A673 (cell line): Measurements from ENCODE around the gene GDF7. TPM values are rescaled to one million over a fixed set of nuclear protein-coding genes. Genes with fewer than 3 reads are reported as not detected.
A peak's percentile ranks its signal among the peaks of the same experiment; 100 is the strongest.

ENCODE experiments used
- BruUV-seq: library from RNA; stranded (reverse); fragments of 400-500 nt; replicated peaks from 2 replicates; lab custom pipeline; 2021; lab: Mats Ljungman, UMichigan
- CTCF ChIA-PET: fragments of 300-600 bp; sonication (Branson Sonifier 250); formaldehyde crosslinking; loops from one replicate; lab custom pipeline; 2022; ENCODE audit warnings: antibody characterized with exemption; lab: Charles Lee
- POLR2A ChIA-PET: fragments of 300-600 bp; sonication (Branson Sonifier 250); formaldehyde crosslinking; loops from one replicate; lab custom pipeline; 2022; ENCODE audit warnings: antibody characterized with exemption; ENCODE audit not compliant: low non-redundant PET; lab: Charles Lee
- DNase-seq: peaks from one replicate; pipeline ENCODE4 v3.0.0-alpha.2; 2015; ENCODE audit warnings: low spot score
- H3K27ac ChIP-seq: fragments of 200-600 bp; sonication (generic); 2 replicates; pipeline ENCODE4 v1.5.1; 2016; ENCODE audit warnings: mixed run types, low read depth, mild to moderate bottlenecking, mixed read lengths, antibody characterized with exemption, low read length; ENCODE audit not compliant: poor library complexity, severe bottlenecking
- H3K27me3 ChIP-seq: fragments of 200-600 bp; sonication (generic); replicated peaks from 2 replicates; pipeline ENCODE4 v1.6.1; 2017; ENCODE audit warnings: mixed run types, low read depth, mild to moderate bottlenecking, mixed read lengths, antibody characterized with exemption, low read length; ENCODE audit not compliant: insufficient read depth, poor library complexity
- H3K36me3 ChIP-seq: fragments of 200-600 bp; sonication (generic); 2 replicates; pipeline ENCODE4 v1.6.1; 2016; ENCODE audit warnings: mixed run types, mild to moderate bottlenecking, mixed read lengths, antibody characterized with exemption, low read length; ENCODE audit not compliant: insufficient read depth, poor library complexity, severe bottlenecking
- H3K4me1 ChIP-seq: fragments of 200-600 bp; sonication (generic); 2 replicates; pipeline ENCODE4 v1.6.1; 2017; ENCODE audit warnings: mixed run types, mild to moderate bottlenecking, mixed read lengths, antibody characterized with exemption, low read length; ENCODE audit not compliant: insufficient read depth, poor library complexity, severe bottlenecking
- H3K4me3 ChIP-seq: fragments of 200-600 bp; sonication (generic); 2 replicates; pipeline ENCODE4 v1.5.1; 2016; ENCODE audit warnings: low read depth, mixed run types, mild to moderate bottlenecking, mixed read lengths, low read length; ENCODE audit not compliant: poor library complexity, severe bottlenecking
- H3K9me3 ChIP-seq: fragments of 200-600 bp; sonication (generic); 2 replicates; pipeline ENCODE4 v1.6.1; 2016; ENCODE audit warnings: mixed run types, low read depth, mild to moderate bottlenecking, mixed read lengths, antibody characterized with exemption, low read length; ENCODE audit not compliant: poor library complexity, severe bottlenecking
- EZH2 ChIP-seq: fragments of 200-600 bp; sonication (generic); IDR thresholded peaks from 2 replicates; pipeline ENCODE4 v1.6.1; 2017; ENCODE audit warnings: borderline replicate concordance, low read depth, mild to moderate bottlenecking, mixed read lengths, antibody characterized with exemption, low read length; ENCODE audit not compliant: poor library complexity, severe bottlenecking
- intact Hi-C: fragments of 100-400 bp; cut with micrococcal nuclease; formaldehyde crosslinking; loops from one replicate; pipeline ENCODE4 v1.10.0; 2022; ENCODE audit not compliant: unreplicated experiment
- total RNA-seq: library from RNA; stranded (reverse); gene quantifications from 2 replicates; pipeline ENCODE4 v1.2.3, GENCODE V29; 2021
- TF ChIP-seq, protein P1 (sequence below): fragments of 300-800, 200-600 bp; sonication (generic); conservative IDR thresholded peaks from 2 replicates; pipeline ENCODE4 v1.5.1; 2017; ENCODE audit warnings: low read depth, mild to moderate bottlenecking, antibody characterized with exemption, low read length, moderate library complexity, mixed read lengths

GDF7 gene
- total RNA-seq, 1 experiment from 2014 or later, result not detected

DNA sequence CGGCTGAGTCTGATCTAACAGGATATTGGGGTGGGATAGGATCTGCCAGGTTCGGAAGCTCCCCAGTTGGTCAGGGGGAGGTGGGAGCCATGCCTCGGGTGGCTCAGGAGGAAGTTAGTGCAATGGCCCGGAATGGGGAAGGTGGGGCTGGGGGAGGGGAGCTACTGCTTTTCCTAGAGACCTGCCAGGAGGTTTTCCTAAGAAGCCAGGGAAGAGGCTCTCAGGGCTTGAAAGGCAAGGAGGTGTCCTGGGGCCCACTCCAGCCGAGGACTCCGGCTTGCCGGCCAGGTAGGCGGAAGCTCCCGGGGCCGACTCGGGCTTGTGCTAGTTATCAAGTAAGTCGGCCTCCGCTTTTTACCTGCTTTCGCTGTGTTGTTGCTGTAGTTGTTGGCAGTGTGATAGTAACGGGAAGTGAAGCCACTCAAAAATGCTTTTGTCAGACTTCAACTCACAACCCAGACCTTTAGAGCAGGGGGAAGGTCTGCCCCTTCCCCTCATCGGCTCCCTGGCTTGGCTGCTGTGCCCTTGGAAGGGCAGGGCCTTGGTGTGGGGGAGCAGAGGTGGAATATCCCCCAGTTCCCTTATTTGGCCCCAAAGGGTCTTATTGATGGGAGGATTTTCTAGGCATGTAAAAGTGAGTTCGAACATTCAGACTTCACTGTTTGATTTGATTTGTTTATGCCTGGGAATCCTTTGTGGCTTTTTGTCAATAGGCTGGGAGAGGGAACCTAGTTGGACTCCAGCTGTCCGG is 5.4 kb downstream of the GDF7 start:
- no TSS peak for BruUV-seq
- Histone ChIP-seq H3K27ac (no peak overlapping the region), H3K4me3 (no peak overlapping the region), H3K36me3 (no peaks in the 10 kb centered on the region), H3K27me3 (peaks cover 71% of the 10 kb centered on the region), H3K9me3 (no peaks in the 10 kb centered on the region), H3K4me1 (no peaks in the 10 kb centered on the region)
- TF ChIP-seq EZH2, result peak; percentile 59
- TF ChIP-seq, protein P1, sequence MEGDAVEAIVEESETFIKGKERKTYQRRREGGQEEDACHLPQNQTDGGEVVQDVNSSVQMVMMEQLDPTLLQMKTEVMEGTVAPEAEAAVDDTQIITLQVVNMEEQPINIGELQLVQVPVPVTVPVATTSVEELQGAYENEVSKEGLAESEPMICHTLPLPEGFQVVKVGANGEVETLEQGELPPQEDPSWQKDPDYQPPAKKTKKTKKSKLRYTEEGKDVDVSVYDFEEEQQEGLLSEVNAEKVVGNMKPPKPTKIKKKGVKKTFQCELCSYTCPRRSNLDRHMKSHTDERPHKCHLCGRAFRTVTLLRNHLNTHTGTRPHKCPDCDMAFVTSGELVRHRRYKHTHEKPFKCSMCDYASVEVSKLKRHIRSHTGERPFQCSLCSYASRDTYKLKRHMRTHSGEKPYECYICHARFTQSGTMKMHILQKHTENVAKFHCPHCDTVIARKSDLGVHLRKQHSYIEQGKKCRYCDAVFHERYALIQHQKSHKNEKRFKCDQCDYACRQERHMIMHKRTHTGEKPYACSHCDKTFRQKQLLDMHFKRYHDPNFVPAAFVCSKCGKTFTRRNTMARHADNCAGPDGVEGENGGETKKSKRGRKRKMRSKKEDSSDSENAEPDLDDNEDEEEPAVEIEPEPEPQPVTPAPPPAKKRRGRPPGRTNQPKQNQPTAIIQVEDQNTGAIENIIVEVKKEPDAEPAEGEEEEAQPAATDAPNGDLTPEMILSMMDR, result no peak
- intact Hi-C loops, result no loop called here
- CTCF ChIA-PET, result interaction anchor here (0.6 kb wide), 2 partner anchors 12 to 111 kb away, joined by 3 to 6 read pairs; no protein-coding TSS in a partner anchor
- POLR2A ChIA-PET, result no interaction called here
- no peak for DNase-seq

DNA sequence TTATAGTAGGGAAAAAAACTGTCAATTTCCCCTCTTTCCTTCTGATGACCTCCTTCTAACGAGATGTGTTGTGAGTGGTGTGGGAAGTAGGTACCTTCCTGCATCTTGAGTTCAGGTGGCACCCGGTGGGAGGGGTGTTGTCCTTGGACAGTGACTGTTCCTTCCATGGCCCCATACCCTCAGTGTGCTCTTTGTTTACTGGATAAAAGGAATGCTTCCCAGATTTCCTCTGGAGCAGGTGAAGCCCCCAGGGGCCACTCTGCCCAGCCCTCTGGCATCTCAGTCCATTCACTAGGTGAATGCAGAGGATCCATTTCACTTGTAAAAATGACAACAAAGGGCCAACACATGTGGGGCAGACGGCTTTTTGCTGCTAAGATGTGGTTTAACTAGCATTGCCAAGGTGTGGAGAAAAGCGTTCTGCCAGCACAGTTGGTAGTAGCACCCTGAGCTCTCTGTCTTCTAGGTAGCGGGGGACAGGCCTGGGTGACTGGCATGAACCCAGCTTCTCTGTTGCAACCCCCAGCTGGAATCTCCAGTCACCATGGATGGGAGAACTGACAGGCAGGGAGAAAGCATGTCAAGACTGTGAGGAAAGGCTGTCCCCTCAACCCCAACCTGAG is 6.9 kb downstream of the GDF7 start:
- Histone ChIP-seq H3K36me3 (no peaks in the 10 kb centered on the region), H3K27ac (no peak overlapping the region), H3K27me3 (peaks cover 57% of the 10 kb centered on the region), H3K4me3 (no peak overlapping the region), H3K9me3 (no peaks in the 10 kb centered on the region), H3K4me1 (no peaks in the 10 kb centered on the region)
- intact Hi-C loops, result no loop called here
- TF ChIP-seq, protein P1, result no peak
- TF ChIP-seq EZH2, result no peak
- CTCF ChIA-PET, result no interaction called here
- POLR2A ChIA-PET, result no interaction called here
- DNase-seq, result no peak
- no TSS peak for BruUV-seq

DNA sequence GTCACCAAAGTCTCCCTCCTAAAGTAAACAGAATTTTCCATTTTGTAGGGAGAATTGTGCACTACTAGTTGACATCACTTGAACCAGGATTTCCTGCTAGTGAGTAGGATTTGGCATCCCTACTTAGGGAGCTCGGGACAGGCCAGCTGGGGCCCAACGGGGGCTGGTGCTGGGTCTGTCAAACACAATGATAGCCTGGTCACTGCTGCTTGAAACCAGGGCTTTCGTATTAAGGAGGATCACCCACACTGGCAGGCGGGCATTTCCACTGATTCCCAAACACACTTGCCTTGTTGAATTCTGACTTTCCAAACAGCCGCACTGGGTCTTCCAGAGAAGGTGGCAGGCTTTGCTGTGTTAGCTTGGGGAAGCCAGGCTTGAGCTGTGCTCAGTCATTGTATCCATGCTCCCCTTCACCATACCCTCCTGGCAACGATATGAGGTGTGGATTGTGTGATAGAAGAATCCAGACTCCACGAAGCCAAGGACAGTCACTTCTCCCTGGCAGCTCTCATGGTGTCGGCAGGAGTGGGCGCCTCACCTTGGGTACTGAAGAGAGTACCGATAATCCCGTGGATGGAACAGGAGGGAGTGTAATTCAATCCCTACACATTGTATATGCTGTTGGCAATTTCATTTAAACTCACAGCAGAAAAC is 7.5 kb downstream of the GDF7 start:
- Histone ChIP-seq H3K27ac (no peak overlapping the region), H3K36me3 (no peaks in the 10 kb centered on the region), H3K9me3 (no peaks in the 10 kb centered on the region), H3K4me3 (no peak overlapping the region), H3K4me1 (no peaks in the 10 kb centered on the region), H3K27me3 (peaks cover 51% of the 10 kb centered on the region)
- intact Hi-C loops, result no loop called here
- POLR2A ChIA-PET, result no interaction called here
- no peak for TF ChIP-seq EZH2
- TF ChIP-seq, protein P1, result no peak
- DNase-seq, result no peak
- no TSS peak for BruUV-seq
- CTCF ChIA-PET, result no interaction called here
